ENCODE data around the gene GLB1L3.
"Not testable (repeated sequence)": the region's sequence is repeated elsewhere in the genome, so short reads cannot be mapped to it uniquely, and the experiment has no call there.

GLB1L3 gene

GRCh38 chr11:134276396-134277182 is 410 bp downstream of the GLB1L3 start:
- DNase-seq = no peak

- no peak for DNase-seq
Observed at GRCh38 chr11:134277183-134278001, 1.2 kb downstream of the GLB1L3 start.

GRCh38 chr11:134278356-134278755 is 2.2 kb downstream of the GLB1L3 start:
- no peak for DNase-seq

- DNase-seq = not testable (repeated sequence)
Observed at GRCh38 chr11:134281635-134282034, 5.5 kb downstream of the GLB1L3 start.

GRCh38 chr11:134282121-134283045 is 6.2 kb downstream of the GLB1L3 start:
- no peak for DNase-seq

GRCh38 chr11:134283461-134284230 is 7.5 kb downstream of the GLB1L3 start:
- no peak for DNase-seq

GRCh38 chr11:134284349-134284748 is 8.2 kb downstream of the GLB1L3 start:
- not testable (repeated sequence) for DNase-seq

GRCh38 chr11:134287561-134287960 is 11.4 kb downstream of the GLB1L3 start:
- no peak for DNase-seq

- DNase-seq = no peak
Observed at GRCh38 chr11:134288486-134288885, 12.3 kb downstream of the GLB1L3 start.

GRCh38 chr11:134289167-134289566 is 13.0 kb downstream of the GLB1L3 start:
- DNase-seq = no peak

GRCh38 chr11:134289789-134290188 is 13.6 kb downstream of the GLB1L3 start:
- no peak for DNase-seq

GRCh38 chr11:134290646-134291045 is 14.5 kb downstream of the GLB1L3 start:
- DNase-seq = no peak

GRCh38 chr11:134291196-134291595 is 15.0 kb downstream of the GLB1L3 start:
- DNase-seq = no peak

- no peak for DNase-seq
Observed at GRCh38 chr11:134292661-134293060, 16.5 kb downstream of the GLB1L3 start.

- DNase-seq = no peak
Observed at GRCh38 chr11:134293119-134294113, 17.2 kb downstream of the GLB1L3 start.

- no peak for DNase-seq
Observed at GRCh38 chr11:134294664-134295063, 18.5 kb downstream of the GLB1L3 start.

- DNase-seq = no peak
Observed at GRCh38 chr11:134312223-134312622, 36.0 kb downstream of the GLB1L3 start.

- DNase-seq = no peak
Observed at GRCh38 chr11:134312807-134313206, 36.6 kb downstream of the GLB1L3 start.

GRCh38 chr11:134313379-134313778 is 37.2 kb downstream of the GLB1L3 start:
- no peak for DNase-seq

GRCh38 chr11:134313821-134314607 is 37.8 kb downstream of the GLB1L3 start:
- no peak for DNase-seq
